Transverse colon (tissue), 4 donors: ENCODE data around the gene GPR152. TPM values are rescaled to one million over a fixed set of nuclear protein-coding genes. Genes with fewer than 3 reads are reported as not detected.
A peak's percentile ranks its signal among the peaks of the same experiment; 100 is the strongest.

Experiments used
- DNase-seq: peaks from one replicate; pipeline ENCODE4 v3.0.0-alpha.2; 2019
- H3K27ac ChIP-seq, 4 donors: fragments of 200-600 bp; sonication (generic); 2 replicates each; pipeline ENCODE4 v1.5.1; 2016 to 2018; ENCODE audit warnings: inconsistent platforms in 4 of 4
- H3K27me3 ChIP-seq: fragments of 200-600 bp; sonication (generic); 2 replicates; pipeline ENCODE4 v1.5.1; 2017; ENCODE audit warnings: inconsistent platforms
- H3K36me3 ChIP-seq, 4 donors: fragments of 200-600 bp; sonication (generic); 2 replicates each; pipeline ENCODE4 v1.5.1; 2017 to 2019; ENCODE audit warnings: inconsistent platforms in 4 of 4
- H3K4me1 ChIP-seq, 4 donors: fragments of 200-600 bp; sonication (generic); 2 replicates each; pipeline ENCODE4 v1.5.1; 2017 to 2020; ENCODE audit warnings: inconsistent platforms in 4 of 4
- H3K4me3 ChIP-seq, 4 donors: fragments of 200-600 bp; sonication (generic); 1 replicate in 1 of 4; 2 replicates in 3 of 4; pipeline versions ENCODE4 v1.5.1 to v1.6.1; 2017 to 2019; ENCODE audit warnings: inconsistent platforms in 4 of 4
- H3K9me3 ChIP-seq, 2 donors: fragments of 200-600 bp; sonication (generic); 2 replicates each; pipeline ENCODE4 v1.5.1; 2017 to 2019; ENCODE audit warnings: inconsistent platforms in 2 of 2
- CTCF ChIP-seq, 5 experiments: fragments of 200-600 bp in 3 of 5; fragments of 450-650 bp in 2 of 5; sonication (generic) in 3 of 5; IDR thresholded peaks; 1 replicate in 2 of 5; 2 replicates in 3 of 5; pipeline ENCODE4 v1.5.1; 2016 to 2017; ENCODE audit warnings: antibody characterized with exemption in 5 of 5, inconsistent platforms in 3 of 5, mild to moderate bottlenecking in 2 of 5, moderate library complexity in 1 of 5
- EP300 ChIP-seq: sonication (generic); formaldehyde crosslinking; IDR thresholded peaks from one replicate; pipeline ENCODE4 v1.6.1; 2017; ENCODE audit warnings: antibody characterized with exemption, low read depth
- POLR2A ChIP-seq: fragments of 450-650 bp; IDR thresholded peaks from one replicate; pipeline ENCODE4 v1.6.1; 2016; ENCODE audit warnings: antibody characterized with exemption, mild to moderate bottlenecking, moderate library complexity
- POLR2AphosphoS5 ChIP-seq, 3 donors: sonication (generic); formaldehyde crosslinking; IDR thresholded peaks; one replicate each; pipeline ENCODE4 v1.6.1; 2016; ENCODE audit warnings: antibody characterized with exemption in 3 of 3
- WGBS, 2 donors: methylation state at CpG; one replicate each; pipeline ENCODE4 v1.1.5; 2018; ENCODE audit warnings: low coverage in 1 of 2; 5-methylcytosine and 5-hydroxymethylcytosine counted together
- in situ Hi-C, 4 donors: fragments of 200-750 bp; cut with MboI; loops; one replicate each; pipeline versions ENCODE4 v1.15.0 to v1.15.1; 2017; ENCODE audit warnings: low sequenced_read_pairs in 3 of 4, low pct_ligation_motif_present in 1 of 4, low pct_unique_long_range_greater_than_20kb in 1 of 4
- intact Hi-C: fragments of 100-400 bp; cut with DNase I; formaldehyde crosslinking; loops from one replicate; pipeline ENCODE4 v1.15.1; 2023; ENCODE audit warnings: low total_unique reads
- total RNA-seq, 4 donors: library from RNA; depleted of rRNA; stranded (reverse); fragments of >200 nt; gene quantifications; one replicate each; pipeline ENCODE4 v1.1.0, GENCODE V29; 2016

Gene GPR152
- total RNA-seq, 4 donors from 2014 or later, result not detected

GRCh38 chr11:67437809-67438157, 14.7 kb downstream of the GPR152 start:
- DNase-seq, result no peak
- Histone ChIP-seq H3K4me3 (peak overlapping the region in 3 of 4 donors; percentile 2 to 41 (median 15)), H3K4me1 (peaks cover 6 to 39% (median 20%) of the 10 kb centered on the region in 4 donors), H3K27ac (peak overlapping the region; percentile 72 to 83 (median 74)), H3K27me3 (no peaks in the 10 kb centered on the region), H3K36me3 (peaks cover 0 to 10% (median 0%) of the 10 kb centered on the region in 4 donors), H3K9me3 (no peaks in the 10 kb centered on the region)
- TF ChIP-seq POLR2AphosphoS5 (IDR thresholded peaks at IDR 0.05) (no peak), POLR2A (no peak), EP300 (no peak), CTCF (IDR thresholded peaks at IDR 0.05) (no peak)
- intact Hi-C loops, result no loop called here
- in situ Hi-C loops, result no loop called here
- WGBS, 2 donors, result 69% methylated on average over 3 of the region's 3 CpGs; no CpG with 5 or more reads in 1 of the 2 donors

DNA sequence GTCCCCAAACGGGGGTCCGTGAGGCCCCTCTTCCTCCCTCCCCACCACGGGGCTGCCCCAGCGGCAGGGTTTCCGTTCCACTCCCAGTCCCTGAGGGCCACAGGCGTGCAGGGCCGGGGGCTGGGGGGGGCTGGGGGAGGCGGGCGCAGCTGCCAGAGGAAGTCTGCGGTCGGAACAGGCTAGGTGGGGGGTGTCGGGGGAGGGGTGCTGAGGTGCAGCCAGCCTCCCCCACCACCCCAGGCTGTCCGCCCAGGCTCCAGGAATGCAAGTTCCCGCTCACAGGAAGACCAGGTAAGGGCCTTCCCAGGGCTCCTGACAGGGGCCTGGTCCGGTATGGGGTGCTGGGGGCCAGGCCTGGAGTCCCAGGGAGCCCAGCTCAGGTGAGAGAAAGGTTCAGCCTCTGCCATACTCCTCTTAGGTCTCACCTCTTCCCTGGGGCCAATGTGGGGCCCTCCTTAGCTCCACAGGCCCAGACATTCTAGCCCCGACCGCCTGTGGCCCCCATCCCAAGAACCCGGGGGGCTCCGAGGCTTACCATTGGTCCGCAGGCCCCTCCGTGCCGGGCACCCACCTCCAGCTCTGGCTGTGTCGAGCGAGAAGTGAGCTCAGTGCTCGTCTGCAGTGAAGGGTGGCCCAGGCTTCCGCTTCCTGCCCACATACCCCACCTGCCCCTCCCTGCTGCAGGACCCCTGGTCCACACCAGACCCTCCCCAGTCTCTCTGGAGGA, 15.3 kb downstream of the GPR152 start, which contains the start of gene PTPRCAP:
Gene PTPRCAP (minus strand): TSS at position 601 of the 727 bp plus-strand sequence. CDS start 63 bp downstream, at position 538.
- in situ Hi-C loops (no loop called here), intact Hi-C loops (no loop called here)
- DNase-seq, result peak; percentile 78
- H3K4me1 ChIP-seq, result peaks cover under 1 to 33% (median 15%) of the 10 kb centered on the region in 4 donors
- H3K36me3 ChIP-seq, result peaks cover 0 to 15% (median 2%) of the 10 kb centered on the region in 4 donors
- WGBS, 2 donors, result 66% methylated on average over 22 of the region's 26 CpGs; no CpG with 5 or more reads in 1 of the 2 donors
- TF ChIP-seq POLR2AphosphoS5 (IDR thresholded peaks at IDR 0.05), result peak in 2 of 3 donors; percentile 40 to 65
- no peak for TF ChIP-seq EP300
- no peak for TF ChIP-seq CTCF (IDR thresholded peaks at IDR 0.05)
- TF ChIP-seq POLR2A, result peak; percentile 67
- no peaks in the 10 kb centered on the region for H3K27me3 ChIP-seq
- peak within 1 kb of the TSS in 3 of 4 donors; percentile 2 to 41 (median 15) for H3K4me3 ChIP-seq
- H3K27ac ChIP-seq, result peak within 1 kb of the TSS; percentile 72 to 83 (median 74)
- H3K9me3 ChIP-seq, result no peaks in the 10 kb centered on the region

GRCh38 chr11:67436459-67437081, 16.0 kb downstream of the GPR152 start:
- Histone ChIP-seq H3K27me3 (no peaks in the 10 kb centered on the region), H3K9me3 (no peaks in the 10 kb centered on the region), H3K4me1 (peaks cover 0 to 27% (median 12%) of the 10 kb centered on the region in 4 donors), H3K36me3 (peaks cover 0 to 20% (median 5%) of the 10 kb centered on the region in 4 donors), H3K4me3 (peak overlapping the region in 2 of 4 donors; percentile 15 to 41), H3K27ac (peak overlapping the region; percentile 72 to 83 (median 74))
- in situ Hi-C loops, result no loop called here
- DNase-seq, result peak; percentile 78
- intact Hi-C loops, result no loop called here
- TF ChIP-seq EP300 (no peak), POLR2A (no peak), POLR2AphosphoS5 (IDR thresholded peaks at IDR 0.05) (no peak), CTCF (IDR thresholded peaks at IDR 0.05) (no peak)
- WGBS, 2 donors, result 44 to 45% methylated on average over 6 of the region's 6 CpGs

DNA sequence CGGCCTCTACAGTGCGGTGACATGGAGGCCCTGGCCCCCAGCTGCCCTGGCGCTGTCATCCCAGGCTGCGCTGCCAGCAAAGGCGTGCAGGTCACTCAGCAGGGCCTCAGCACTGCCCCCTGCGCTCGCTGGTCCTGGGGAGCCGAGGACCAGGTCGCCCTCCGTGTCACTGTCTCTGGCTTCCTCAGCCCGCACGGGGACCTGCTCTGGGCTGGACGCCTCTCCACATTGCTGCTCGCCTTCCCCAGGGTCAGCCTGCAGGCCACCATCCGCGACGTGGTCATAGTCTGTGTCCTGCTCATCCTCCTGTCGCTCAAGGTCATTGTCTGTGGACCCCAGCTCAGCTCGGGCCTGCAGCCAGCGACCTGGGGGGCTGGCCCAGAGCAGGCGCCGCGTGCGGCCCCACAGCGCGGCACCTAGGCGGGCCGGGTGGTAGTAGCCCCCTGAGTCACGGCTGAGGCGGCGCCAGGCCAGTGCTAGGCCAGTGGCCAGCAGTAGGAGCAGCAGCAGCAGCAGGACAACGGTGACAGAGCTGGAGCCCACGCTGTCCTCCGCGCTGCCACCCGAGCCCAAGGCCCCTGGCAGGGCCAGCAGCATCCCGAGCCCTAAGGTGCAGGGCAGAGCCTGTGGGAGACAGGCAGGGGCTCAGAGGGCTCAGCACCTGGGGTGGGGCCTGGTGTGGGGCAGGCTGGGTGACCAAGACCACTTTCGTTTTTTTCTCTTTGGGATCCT, 16.6 kb downstream of the GPR152 start:
- H3K27me3 ChIP-seq, result no peaks in the 10 kb centered on the region
- H3K4me1 ChIP-seq, result peaks cover 0 to 24% (median 10%) of the 10 kb centered on the region in 4 donors
- H3K36me3 ChIP-seq, result peaks cover 0 to 20% (median 7%) of the 10 kb centered on the region in 4 donors
- intact Hi-C loops (no loop called here), in situ Hi-C loops (no loop called here)
- DNase-seq, result no peak
- WGBS, 2 donors, result 76% methylated on average over 33 of the region's 38 CpGs; no CpG with 5 or more reads in 1 of the 2 donors
- TF ChIP-seq POLR2AphosphoS5 (IDR thresholded peaks at IDR 0.05) (peak in 1 of 3 donors; percentile 4), POLR2A (peak; percentile 13), EP300 (no peak)
- H3K4me3 ChIP-seq, result peak overlapping the region in 1 of 4 donors; percentile 41
- no peaks in the 10 kb centered on the region for H3K9me3 ChIP-seq
- peak overlapping the region; percentile 72 to 83 (median 74) for H3K27ac ChIP-seq
